B cell (primary cell): Measurements from ENCODE around the gene GRB10. TPM values are rescaled to one million over a fixed set of nuclear protein-coding genes. Genes with fewer than 3 reads are reported as not detected.
A peak's percentile ranks its signal among the peaks of the same experiment; 100 is the strongest.

Experiments
- ATAC-seq: fragments of 200-7000 bp; cut with Tn5 transposase; one replicate; pipeline ENCODE4 v1.10.0; 2021; ENCODE audit warnings: low read depth, mild to moderate bottlenecking, moderate number of reproducible peaks, moderate library complexity
- CTCF ChIA-PET: fragments of 350-600 bp; sonication (Branson Sonifier 250); formaldehyde crosslinking; loops from one replicate; lab custom pipeline; 2021; ENCODE audit warnings: antibody characterized with exemption, inconsistent platforms; lab: Charles Lee
- POLR2A ChIA-PET: fragments of 350-600 bp; sonication (Branson Sonifier 250); formaldehyde crosslinking; loops from one replicate; lab custom pipeline; 2021; ENCODE audit warnings: antibody characterized with exemption; lab: Charles Lee
- DNase-seq: peaks from one replicate; pipeline ENCODE4 v3.0.0; 2013
- H2AFZ ChIP-seq: 2 replicates; pipeline ENCODE4 v1.6.1; 2012; ENCODE audit warnings: mild to moderate bottlenecking, low read depth, low read length; ENCODE audit not compliant: insufficient read depth, poor library complexity, severe bottlenecking
- H3K27ac ChIP-seq, 2 donors: 1 replicate in 1 of 2; 2 replicates in 1 of 2; pipeline ENCODE4 v1.5.1; 2012 to 2013; ENCODE audit warnings: low read length in 2 of 2, mild to moderate bottlenecking in 2 of 2, moderate library complexity in 1 of 2
- H3K27me3 ChIP-seq, 4 experiments: fragments of 200-600 bp in 1 of 4; sonication (generic) in 1 of 4; replicated peaks in 1 of 4; 1 replicate in 2 of 4; 2 replicates in 2 of 4; pipeline versions ENCODE4 v1.6.1 to v1.7.0; 2013 to 2016; ENCODE audit warnings: low read length in 3 of 4, mild to moderate bottlenecking in 2 of 4, mixed read lengths in 1 of 4, moderate library complexity in 1 of 4; ENCODE audit not compliant: insufficient read depth in 4 of 4, control insufficient read depth in 3 of 4; ENCODE audit errors: control extremely low read depth in 1 of 4
- H3K36me3 ChIP-seq, 2 experiments: replicated peaks in 1 of 2; 1 replicate in 1 of 2; 2 replicates in 1 of 2; pipeline versions ENCODE4 v1.6.1 to v1.7.1; 2013; ENCODE audit warnings: low read length in 1 of 2; ENCODE audit not compliant: insufficient read depth in 2 of 2, control insufficient read depth in 1 of 2; ENCODE audit errors: control extremely low read depth in 1 of 2, extremely low read depth in 1 of 2
- H3K4me1 ChIP-seq, 2 donors: fragments of 200-600 bp in 1 of 2; sonication (generic) in 1 of 2; 1 replicate in 1 of 2; 2 replicates in 1 of 2; pipeline versions ENCODE4 v1.5.1 to v1.6.1; 2013 to 2017; ENCODE audit warnings: low read length in 2 of 2; ENCODE audit not compliant: control insufficient read depth in 2 of 2, insufficient read depth in 2 of 2
- H3K4me2 ChIP-seq: replicated peaks from 2 replicates; pipeline ENCODE3; 2012; ENCODE audit warnings: mild to moderate bottlenecking, low read depth, low read length; ENCODE audit not compliant: poor library complexity, severe bottlenecking
- H3K4me3 ChIP-seq, 5 experiments: fragments of 200-600 bp in 1 of 5; sonication (generic) in 1 of 5; 1 replicate in 3 of 5; 2 replicates in 2 of 5; pipeline versions ENCODE4 v1.5.1 to v1.7.0; 2011 to 2016; ENCODE audit warnings: low read length in 4 of 5, mild to moderate bottlenecking in 4 of 5, low read depth in 2 of 5, control low read depth in 1 of 5, moderate library complexity in 1 of 5; ENCODE audit not compliant: insufficient read depth in 1 of 5; ENCODE audit errors: control extremely low read depth in 1 of 5, extremely low read depth in 1 of 5
- H3K79me2 ChIP-seq: fragments of 200-600 bp; sonication (generic); one replicate; pipeline ENCODE4 v1.6.0; 2016; ENCODE audit warnings: low read length; ENCODE audit not compliant: control insufficient read depth, insufficient read depth
- H3K9ac ChIP-seq: fragments of 200-600 bp; sonication (generic); 2 replicates; pipeline ENCODE4 v1.6.1; 2017; ENCODE audit warnings: mild to moderate bottlenecking, low read length, moderate library complexity
- H3K9me3 ChIP-seq, 3 donors: one replicate each; pipeline versions ENCODE4 v1.6.1 to v1.7.1; 2013; ENCODE audit warnings: low read length in 2 of 3; ENCODE audit not compliant: control insufficient read depth in 2 of 3, insufficient read depth in 1 of 3; ENCODE audit errors: control extremely low read depth in 1 of 3
- H4K20me1 ChIP-seq: 2 replicates; pipeline ENCODE4 v1.6.0; 2012; ENCODE audit warnings: mild to moderate bottlenecking, low read length; ENCODE audit not compliant: insufficient read depth, control insufficient read depth, poor library complexity, severe bottlenecking
- H3K27ac Mint-ChIP-seq: one replicate; pipeline ENCODE4 v1.8.0; 2021; ENCODE audit warnings: mixed read lengths
- H3K27me3 Mint-ChIP-seq: one replicate; pipeline ENCODE4 v1.8.0; 2021; ENCODE audit warnings: mixed read lengths
- H3K4me1 Mint-ChIP-seq: one replicate; pipeline ENCODE4 v1.8.0; 2021; ENCODE audit warnings: mixed read lengths
- H3K4me3 Mint-ChIP-seq: one replicate; pipeline ENCODE4 v1.8.0; 2021; ENCODE audit warnings: mixed read lengths
- H3K9me3 Mint-ChIP-seq: one replicate; pipeline ENCODE4 v1.8.0; 2022; ENCODE audit warnings: mixed read lengths; ENCODE audit not compliant: insufficient read depth
- EZH2 ChIP-seq: IDR thresholded peaks from 2 replicates; pipeline ENCODE4 v1.6.1; 2012; ENCODE audit warnings: borderline replicate concordance, low read depth, mild to moderate bottlenecking, moderate library complexity, low read length; ENCODE audit not compliant: insufficient read depth, poor library complexity, severe bottlenecking
- WGBS: methylation state at CpG from one replicate; pipeline ENCODE4 v1.1.5; 2013; ENCODE audit warnings: missing lambda C conversion rate; ENCODE audit not compliant: insufficient coverage; 5-methylcytosine and 5-hydroxymethylcytosine counted together
- intact Hi-C: fragments of 100-400 bp; cut with micrococcal nuclease; formaldehyde crosslinking; loops from one replicate; pipeline ENCODE4 v1.10.0; 2022
- polyA plus RNA-seq: library from polyadenylated mRNA; depleted of rRNA; stranded (reverse); fragments of >200 nt; gene quantifications from 2 replicates; pipeline ENCODE4 v1.2.3, GENCODE V29; 2012
- total RNA-seq, 2 donors: library from RNA; stranded (reverse); fragments of 120-200 nt in 1 of 2; gene quantifications; 1 replicate in 1 of 2; 2 replicates in 1 of 2; pipeline versions ENCODE4 v1.2.3 to v1.2.4, GENCODE V29; 2013 to 2022
- TF ChIP-seq, protein P1 (sequence below): fragments of 200-600 bp; IDR thresholded peaks from one replicate; pipeline ENCODE4 v1.8.0; 2022; ENCODE audit warnings: antibody characterized with exemption, mild to moderate bottlenecking

The GRB10 gene
- total and polyA plus RNA-seq, 2 donors (not counting 1 experiment from before 2014, with no cell fraction given), result 0.04 TPM; not detected in 1

DNA sequence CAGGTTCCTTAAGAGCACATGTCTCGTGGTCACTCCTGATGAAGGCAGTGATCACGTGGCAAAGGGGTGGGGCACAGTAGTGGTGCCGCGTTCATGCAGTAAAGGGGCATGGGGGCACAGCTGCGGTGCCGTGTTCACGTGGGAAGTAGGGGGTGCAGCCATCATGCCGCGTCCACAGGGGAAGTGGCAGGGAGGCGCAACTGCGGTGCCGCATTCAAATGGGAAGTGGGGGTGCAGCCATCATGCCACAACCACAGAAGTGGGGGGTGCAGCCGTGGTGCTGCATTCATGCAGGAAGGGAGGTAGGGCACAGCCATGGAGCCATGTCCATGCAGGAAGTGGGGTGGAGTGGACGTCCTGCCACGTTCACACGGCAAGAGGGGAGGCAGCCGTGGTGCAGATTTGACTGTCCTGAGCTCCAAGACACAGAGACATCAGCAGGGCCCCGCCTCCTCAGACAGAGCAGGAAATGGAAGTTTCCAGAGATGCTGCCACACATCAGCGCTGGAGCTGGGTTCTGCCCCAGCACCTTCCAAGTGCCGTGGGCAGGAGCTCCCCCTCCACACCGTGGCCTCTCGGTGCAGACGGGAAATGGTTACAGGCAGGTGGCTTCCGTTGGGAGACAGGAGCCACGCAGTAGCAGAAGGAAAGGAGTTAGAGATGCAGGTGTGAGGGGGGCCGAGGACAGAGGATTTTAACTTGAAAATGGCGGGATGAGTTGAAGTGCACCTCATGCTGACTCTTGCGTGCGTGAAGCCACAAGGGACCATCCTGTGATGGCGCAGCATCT lies 122.5 kb downstream of the GRB10 start:
- DNase-seq (peak; percentile 62), ATAC-seq (peak; percentile 54)
- peak overlapping the region in 4 of 5 experiments; percentile 22 to 62 (median 50) for H3K4me3 ChIP-seq
- Mint-ChIP-seq H3K4me1 (peaks cover 52% of the 10 kb centered on the region), H3K4me3 (peak overlapping the region; percentile 85), H3K9me3 (no peaks in the 10 kb centered on the region), H3K27ac (peak overlapping the region; percentile 88), H3K27me3 (peaks cover 8% of the 10 kb centered on the region)
- no peaks in the 10 kb centered on the region for H4K20me1 ChIP-seq
- 32% methylated on average over 27 of the region's 30 CpGs for WGBS
- H3K36me3 ChIP-seq, result no peaks in the 10 kb centered on the region
- ChIA-PET POLR2A (no interaction called here), CTCF (interaction anchor here (1.1 kb wide), 1 partner anchor 20 kb away, joined by 3 read pairs; no protein-coding TSS in a partner anchor)
- H3K27ac ChIP-seq, result no peak overlapping the region
- peak overlapping the region; percentile 55 for H3K9ac ChIP-seq
- TF ChIP-seq EZH2, result no peak
- TF ChIP-seq, protein P1, sequence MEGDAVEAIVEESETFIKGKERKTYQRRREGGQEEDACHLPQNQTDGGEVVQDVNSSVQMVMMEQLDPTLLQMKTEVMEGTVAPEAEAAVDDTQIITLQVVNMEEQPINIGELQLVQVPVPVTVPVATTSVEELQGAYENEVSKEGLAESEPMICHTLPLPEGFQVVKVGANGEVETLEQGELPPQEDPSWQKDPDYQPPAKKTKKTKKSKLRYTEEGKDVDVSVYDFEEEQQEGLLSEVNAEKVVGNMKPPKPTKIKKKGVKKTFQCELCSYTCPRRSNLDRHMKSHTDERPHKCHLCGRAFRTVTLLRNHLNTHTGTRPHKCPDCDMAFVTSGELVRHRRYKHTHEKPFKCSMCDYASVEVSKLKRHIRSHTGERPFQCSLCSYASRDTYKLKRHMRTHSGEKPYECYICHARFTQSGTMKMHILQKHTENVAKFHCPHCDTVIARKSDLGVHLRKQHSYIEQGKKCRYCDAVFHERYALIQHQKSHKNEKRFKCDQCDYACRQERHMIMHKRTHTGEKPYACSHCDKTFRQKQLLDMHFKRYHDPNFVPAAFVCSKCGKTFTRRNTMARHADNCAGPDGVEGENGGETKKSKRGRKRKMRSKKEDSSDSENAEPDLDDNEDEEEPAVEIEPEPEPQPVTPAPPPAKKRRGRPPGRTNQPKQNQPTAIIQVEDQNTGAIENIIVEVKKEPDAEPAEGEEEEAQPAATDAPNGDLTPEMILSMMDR, result no peak
- peak overlapping the region; percentile 76 for H3K4me2 ChIP-seq
- no peaks in the 10 kb centered on the region for H3K79me2 ChIP-seq
- H3K4me1 ChIP-seq, result peaks cover 32 to 47% of the 10 kb centered on the region in 2 donors
- H3K9me3 ChIP-seq, result peaks cover 0 to 9% (median 0%) of the 10 kb centered on the region in 3 donors
- intact Hi-C loops, result no loop called here
- peak overlapping the region; percentile 75 for H2AFZ ChIP-seq
- H3K27me3 ChIP-seq, result peaks cover 0 to 8% (median 2%) of the 10 kb centered on the region in 4 experiments
